Right lobe of liver (tissue), 6 donors: ENCODE measurements around the gene TAS2R4. TPM values are rescaled to one million over a fixed set of nuclear protein-coding genes. Genes with fewer than 3 reads are reported as not detected.
"Not testable (repeated sequence)": the region's sequence is repeated elsewhere in the genome, so short reads cannot be mapped to it uniquely, and the experiment has no call there.

ENCODE experiments used
- ATAC-seq, 4 donors: fragments of 200-7000 bp; cut with Tn5 transposase; one replicate each; pipeline ENCODE4 v1.9.1; 2020; ENCODE audit warnings: mild to moderate bottlenecking in 4 of 4, moderate library complexity in 4 of 4
- DNase-seq, 3 donors: peaks; one replicate each; pipeline ENCODE4 v3.0.0-alpha.2; 2020
- H3K27ac ChIP-seq, 3 donors: fragments of 200-600 bp; one replicate each; pipeline ENCODE4 v1.8.0; 2022
- H3K27me3 ChIP-seq, 2 donors: fragments of 200-600 bp; one replicate each; pipeline ENCODE4 v1.8.0; 2022
- H3K36me3 ChIP-seq, 4 donors: fragments of 200-600 bp; sonication (generic) in 1 of 4; one replicate each; pipeline versions ENCODE4 v1.5.1 to v1.8.0; 2017 to 2022; ENCODE audit warnings: control low read depth in 1 of 4
- H3K4me1 ChIP-seq, 4 donors: fragments of 200-600 bp; sonication (generic) in 1 of 4; one replicate each; pipeline versions ENCODE4 v1.5.1 to v1.8.0; 2017 to 2022; ENCODE audit warnings: control low read depth in 1 of 4
- H3K4me3 ChIP-seq, 3 donors: fragments of 200-600 bp; one replicate each; pipeline ENCODE4 v1.8.0; 2022
- H3K9me3 ChIP-seq, 4 donors: fragments of 200-600 bp; sonication (generic) in 1 of 4; one replicate each; pipeline versions ENCODE4 v1.5.1 to v1.8.0; 2017 to 2022; ENCODE audit warnings: control low read depth in 1 of 4
- CTCF ChIP-seq, 4 donors: fragments of 200-600 bp in 3 of 4; fragments of 450-650 bp in 1 of 4; IDR thresholded peaks; one replicate each; pipeline versions ENCODE4 v1.5.1 to v1.8.0; 2016 to 2022; ENCODE audit warnings: antibody characterized with exemption in 4 of 4, mild to moderate bottlenecking in 2 of 4
- POLR2A ChIP-seq: fragments of 450-650 bp; IDR thresholded peaks from one replicate; pipeline ENCODE4 v1.6.1; 2017; ENCODE audit warnings: antibody characterized with exemption, mild to moderate bottlenecking
- WGBS: methylation state at CpG from one replicate; pipeline ENCODE4 v1.1.6; 2018; ENCODE audit warnings: low coverage, low lambda C conversion rate; ENCODE audit not compliant: insufficient coverage; ENCODE audit errors: missing lambda C conversion rate; 5-methylcytosine and 5-hydroxymethylcytosine counted together
- intact Hi-C, 2 donors: fragments of 100-400 bp; cut with DNase I; formaldehyde crosslinking; loops; one replicate each; pipeline versions ENCODE4 v1.11.2 to v1.14.1; 2022
- small RNA-seq, 2 experiments: library from RNA; depleted of rRNA; stranded (forward); fragments of <200 nt; gene quantifications; one replicate each; pipeline ENCODE3, GENCODE V24; 2016
- total RNA-seq, 6 experiments: library from RNA; depleted of rRNA in 2 of 6; stranded (reverse); fragments of >200 nt in 2 of 6; fragmentation: NEBNext Ultra II Directional in 3 of 6; extraction: Animal tissue kit (Norgen Biotek cat#: 25700) in 3 of 6; gene quantifications; one replicate each; pipeline versions ENCODE4 v1.1.0 to v1.2.4, GENCODE V29; 2016 to 2023
- donor health status: DM: no; HTN: yes; CAD: no.
- donor health status: DM: no; HTN: no; CAD: no.
- donor health status: DM: no; HTN: no; CAD: no.
- donor health status: DM: no; HTN: yes; CAD: no.
- donor health status: DM: no; HTN: yes; CAD: no.

Gene TAS2R4
- total RNA-seq, 6 experiments from 2014 or later = 0.32 to 0.74 (median 0.52) TPM

- TF ChIP-seq POLR2A (no peak), CTCF (IDR thresholded peaks at IDR 0.05) (no peak)
- no peak overlapping the region for H3K27ac ChIP-seq
- no peak for DNase-seq
- intact Hi-C loops = no loop called here
- no peaks in the 10 kb centered on the region for H3K27me3 ChIP-seq
- H3K4me3 ChIP-seq = no peak overlapping the region
- ATAC-seq = no peak
- H3K4me1 ChIP-seq = no peaks in the 10 kb centered on the region
- H3K9me3 ChIP-seq = no peaks in the 10 kb centered on the region
- H3K36me3 ChIP-seq = no peaks in the 10 kb centered on the region
- 71% methylated on average over 2 of the region's 2 CpGs for WGBS
These were observed 16.1 kb downstream of the TAS2R4 start for GRCh38 chr7:141792526-141792925.

DNA sequence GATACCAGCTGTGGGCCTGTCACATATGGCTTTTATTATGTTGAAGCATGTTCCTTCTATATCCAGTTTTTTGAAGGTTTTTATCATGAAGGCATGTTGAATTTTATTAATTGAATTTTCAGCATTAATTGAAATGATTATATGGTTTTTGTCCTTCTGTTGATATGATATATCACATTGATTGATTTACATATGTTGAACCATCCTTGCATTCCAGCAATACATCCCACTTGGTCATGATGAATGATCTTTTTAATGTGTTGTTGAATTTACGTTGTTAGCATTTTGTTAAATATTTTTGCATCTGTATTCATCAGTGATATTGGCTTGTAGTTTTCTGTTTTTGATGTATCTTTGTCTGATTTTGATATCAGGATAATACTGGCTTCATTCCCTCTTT is 43.6 kb downstream of the TAS2R4 start:
- no peak overlapping the region for H3K4me3 ChIP-seq
- intact Hi-C loops = no loop called here
- H3K27ac ChIP-seq = no peak overlapping the region
- no peak for DNase-seq
- no peaks in the 10 kb centered on the region for H3K27me3 ChIP-seq
- H3K36me3 ChIP-seq = no peaks in the 10 kb centered on the region
- TF ChIP-seq POLR2A (no peak), CTCF (IDR thresholded peaks at IDR 0.05) (no peak)
- peaks cover 0 to 13% (median 2%) of the 10 kb centered on the region in 4 donors for H3K9me3 ChIP-seq
- no peak for ATAC-seq
- 50% methylated on average over 1 of the region's 1 CpG for WGBS
- H3K4me1 ChIP-seq = no peaks in the 10 kb centered on the region

DNA sequence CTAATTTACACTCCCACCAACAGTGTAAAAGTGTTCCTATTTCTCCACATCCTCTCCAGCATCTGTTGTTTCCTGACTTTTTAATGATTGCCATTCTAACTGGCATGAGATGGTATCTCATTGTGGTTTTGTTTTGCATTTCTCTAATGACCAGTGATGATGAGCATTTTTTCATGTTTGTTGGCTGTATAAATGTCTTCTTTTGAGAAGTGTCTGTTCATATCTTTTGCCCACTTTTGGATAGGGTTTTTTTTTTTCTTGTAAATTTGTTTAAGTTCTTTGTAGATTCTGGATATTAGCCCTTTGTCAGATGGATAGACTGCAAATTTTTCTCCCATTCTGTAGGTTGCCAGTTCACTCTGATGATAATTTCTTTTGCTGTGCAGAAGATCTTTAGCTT is 46.0 kb downstream of the TAS2R4 start:
- DNase-seq, H3K36me3 ChIP-seq, intact Hi-C loops, H3K4me1 ChIP-seq, ATAC-seq, H3K27ac ChIP-seq, H3K4me3 ChIP-seq, H3K27me3 ChIP-seq: not testable (repeated sequence)
- peaks cover 0 to 13% (median 2%) of the 10 kb centered on the region in 4 donors for H3K9me3 ChIP-seq

Small RNA genes within 50 kb of the gene (small RNA-seq; reads per million reads assigned to genes)
- 0 reads per million in 2 experiments for gene RNU1-82P

Other genes starting within 250 kb of the TAS2R4 start
- gene AGK, start 225.3 kb upstream of the TAS2R4 start, total RNA-seq = 10 to 100 TPM in 5 of 6 experiments, 1 to 10 TPM in 1; 9.3 to 19.2 (median 12.0) TPM
- 10 to 100 TPM; 24.4 to 30.8 (median 26.3) TPM for gene DENND11, start 74.5 kb upstream of the TAS2R4 start, total RNA-seq
- gene WEE2, start 68.3 kb upstream of the TAS2R4 start, total RNA-seq = not detected
- gene SSBP1, start 38.3 kb upstream of the TAS2R4 start, total RNA-seq = 100 to 1,000 TPM in 1 of 6 experiments, 10 to 100 TPM in 5; 38.6 to 115 (median 48.8) TPM
- 1 to 10 TPM in 1 of 6 experiments, under 1 TPM in 5; 0.31 to 3.5 (median 0.55) TPM for gene TAS2R3, start 12.6 kb upstream of the TAS2R4 start, total RNA-seq
- gene TAS2R5, start 13.5 kb downstream of the TAS2R4 start, total RNA-seq = under 1 TPM in 5 of 6 experiments, not detected in 1; 0.43 to 0.68 (median 0.51) TPM
- not detected for gene PRSS37, start 64.8 kb downstream of the TAS2R4 start, total RNA-seq
- not detected for gene OR9A4, start 139.7 kb downstream of the TAS2R4 start, total RNA-seq
- gene CLEC5A, start 170.3 kb downstream of the TAS2R4 start, total RNA-seq = 1 to 10 TPM in 1 of 6 experiments, under 1 TPM in 4, not detected in 1; 0.27 to 1.2 (median 0.92) TPM
- gene TAS2R38, start 197.1 kb downstream of the TAS2R4 start, total RNA-seq = not detected
- gene MGAM, start 219.2 kb downstream of the TAS2R4 start, total RNA-seq = 10 to 100 TPM in 1 of 6 experiments, 1 to 10 TPM in 2, under 1 TPM in 3; 0.68 to 15.7 (median 1.0) TPM